ENCODE data around the gene LIME1. TPM values are rescaled to one million over a fixed set of nuclear protein-coding genes. Genes with fewer than 3 reads are reported as not detected.
"Not testable (repeated sequence)": the region's sequence is repeated elsewhere in the genome, so short reads cannot be mapped to it uniquely, and the experiment has no call there.

LIME1 gene
- total RNA-seq, 4 donors from 2014 or later, result 12.2 to 36.5 (median 16.9) TPM

- Histone ChIP-seq H3K36me3 (peaks cover 63% of the 10 kb centered on the region), H3K27me3 (no peaks in the 10 kb centered on the region), H3K27ac (no peak overlapping the region), H3K4me3 (no peak overlapping the region), H3K9me3 (peaks cover 19% of the 10 kb centered on the region), H3K4me1 (no peaks in the 10 kb centered on the region)
- WGBS, result 96% methylated on average over 2 of the region's 2 CpGs
- DNase-seq (ENCODE audit: low spot score in 2 of 2), result no peak
- TF ChIP-seq EP300 (IDR thresholded peaks at IDR 0.05), result no peak
- no peak for TF ChIP-seq POLR2AphosphoS5 (IDR thresholded peaks at IDR 0.05)
- no peak for TF ChIP-seq CTCF (IDR thresholded peaks at IDR 0.05)
- no peak for TF ChIP-seq POLR2A (IDR thresholded peaks at IDR 0.05)
Measured at GRCh38 chr20:63718996-63719395, 17.5 kb upstream of the LIME1 start.

GRCh38 chr20:63722967-63723622, 13.4 kb upstream of the LIME1 start:
- H3K36me3 ChIP-seq, result peaks cover 38% of the 10 kb centered on the region
- not testable (repeated sequence) for H3K27me3 ChIP-seq; H3K27ac ChIP-seq; H3K4me3 ChIP-seq; H3K4me1 ChIP-seq; DNase-seq (ENCODE audit: low spot score in 2 of 2)
- H3K9me3 ChIP-seq, result peaks cover 19% of the 10 kb centered on the region
- WGBS, result 88% methylated on average over 2 of the region's 2 CpGs

GRCh38 chr20:63730189-63730733, 6.2 kb upstream of the LIME1 start:
- not testable (repeated sequence) for H3K27ac ChIP-seq, H3K4me1 ChIP-seq

DNA sequence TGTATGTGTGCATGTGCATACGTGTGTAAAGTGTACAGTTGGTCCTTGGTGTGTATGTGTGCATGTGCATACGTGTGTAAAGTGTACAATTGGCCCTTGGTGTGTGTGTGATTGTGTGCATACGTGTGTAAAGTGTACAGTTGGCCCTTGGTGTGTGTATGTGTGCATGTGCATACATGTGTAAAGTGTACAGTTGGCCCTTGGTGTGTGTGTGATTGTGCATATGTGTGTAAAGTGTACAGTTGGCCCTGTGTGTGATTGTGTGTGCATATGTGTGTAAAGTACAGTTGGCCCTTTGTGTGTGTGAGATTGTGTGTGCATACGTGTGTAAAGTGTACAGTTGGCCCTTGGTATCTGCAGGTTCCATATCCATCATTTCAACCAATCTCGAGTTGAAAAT, 5.1 kb upstream of the LIME1 start:
- H3K27ac ChIP-seq, result no peak overlapping the region
- H3K36me3 ChIP-seq, result peaks cover 40% of the 10 kb centered on the region
- TF ChIP-seq EP300 (IDR thresholded peaks at IDR 0.05), result no peak
- no peak for TF ChIP-seq CTCF (IDR thresholded peaks at IDR 0.05)
- no peak for TF ChIP-seq POLR2A (IDR thresholded peaks at IDR 0.05)
- no peak for TF ChIP-seq POLR2AphosphoS5 (IDR thresholded peaks at IDR 0.05)
- 62% methylated on average over 5 of the region's 5 CpGs for WGBS
- no peaks in the 10 kb centered on the region for H3K9me3 ChIP-seq
- H3K27me3 ChIP-seq, result no peaks in the 10 kb centered on the region
- no peak overlapping the region for H3K4me3 ChIP-seq
- peaks cover 6% of the 10 kb centered on the region for H3K4me1 ChIP-seq
- no peak for DNase-seq (ENCODE audit: low spot score in 2 of 2)

More at GRCh38 chr20:63730189-63730733, 6.2 kb upstream of the LIME1 start:
- H3K27me3 ChIP-seq, H3K4me3 ChIP-seq, H3K9me3 ChIP-seq: not testable (repeated sequence)
- WGBS, result 91% methylated on average over 18 of the region's 18 CpGs
- peak in 1 of 2 donors; percentile 37 for DNase-seq (ENCODE audit: low spot score in 2 of 2)
- H3K36me3 ChIP-seq, result peaks cover 34% of the 10 kb centered on the region

DNA sequence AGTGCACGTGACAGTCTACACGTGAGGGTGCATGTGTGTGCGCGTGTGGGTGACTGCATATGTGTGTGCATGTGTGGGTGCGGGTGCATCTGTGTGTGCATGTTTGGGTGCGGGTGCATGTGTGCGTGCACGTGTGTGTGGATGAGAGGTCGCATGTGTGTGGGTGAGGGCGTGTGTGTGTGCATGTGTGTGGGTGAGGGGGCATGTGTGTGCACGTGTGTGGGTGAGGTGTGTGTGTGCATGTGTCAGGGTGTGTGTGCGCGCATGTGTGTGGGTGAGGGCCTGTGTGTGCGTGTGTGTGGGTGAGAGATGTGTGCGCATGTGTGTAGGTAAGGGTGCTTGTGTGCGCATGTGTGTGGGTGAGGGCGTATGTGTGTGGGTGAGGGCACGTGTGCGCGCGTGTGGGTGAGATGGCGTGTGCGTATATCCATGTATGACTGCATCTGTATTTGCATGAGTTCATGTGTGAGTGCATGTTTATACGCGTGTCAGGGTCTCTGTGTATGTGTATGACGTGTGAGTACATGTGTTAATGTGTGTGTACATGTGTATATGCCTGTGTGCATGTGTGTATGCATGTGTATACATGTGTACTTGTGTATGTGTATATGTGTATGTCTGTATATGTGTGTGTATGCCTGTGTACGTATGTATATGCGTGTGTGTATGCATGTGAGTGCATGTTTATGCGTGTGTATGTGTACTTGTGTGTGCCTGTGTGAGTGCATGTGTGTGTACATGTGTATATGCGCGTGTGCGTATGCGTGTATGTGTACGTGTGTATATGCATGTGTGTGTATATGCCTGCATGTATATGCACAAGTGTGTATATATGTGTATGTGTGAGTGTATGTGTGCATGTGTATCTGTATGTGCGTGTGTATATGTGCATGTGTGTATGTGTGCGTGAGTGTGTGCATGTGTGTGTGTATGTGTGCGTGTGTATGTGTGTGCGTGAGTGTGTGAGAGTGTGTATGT, 4.1 kb upstream of the LIME1 start:
- peaks cover 16% of the 10 kb centered on the region for H3K4me1 ChIP-seq
- H3K9me3 ChIP-seq, result no peaks in the 10 kb centered on the region
- no peaks in the 10 kb centered on the region for H3K27me3 ChIP-seq
- 87% methylated on average over 38 of the region's 38 CpGs for WGBS
- peak in 1 of 2 donors; percentile 41 for DNase-seq (ENCODE audit: low spot score in 2 of 2)
- no peak for TF ChIP-seq POLR2AphosphoS5 (IDR thresholded peaks at IDR 0.05)
- H3K27ac ChIP-seq, result no peak overlapping the region
- H3K4me3 ChIP-seq, result no peak overlapping the region
- peaks cover 40% of the 10 kb centered on the region for H3K36me3 ChIP-seq

DNA sequence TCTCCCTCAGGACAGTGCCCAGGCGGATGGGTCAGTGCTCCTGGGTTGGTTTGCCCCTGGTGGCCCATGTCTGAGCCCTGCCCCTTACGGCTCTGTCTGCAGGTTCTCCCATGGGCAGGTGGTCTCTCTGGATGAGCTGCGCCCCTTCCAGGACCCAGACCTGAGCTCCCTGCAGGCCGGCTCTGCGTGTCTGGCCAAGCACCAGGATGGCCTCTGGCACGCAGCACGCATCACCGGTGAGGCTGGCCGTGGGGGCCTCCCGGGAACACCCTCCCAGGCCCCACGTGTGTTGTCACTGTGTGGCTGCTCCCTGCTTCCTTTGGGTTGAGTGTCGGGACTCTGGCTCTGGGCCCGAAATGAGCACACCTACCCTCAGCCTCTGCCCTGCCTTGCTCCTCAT, 3.3 kb upstream of the LIME1 start:
- H3K27ac ChIP-seq, result no peak overlapping the region
- 100% methylated on average over 2 of the region's 13 CpGs for WGBS
- DNase-seq (ENCODE audit: low spot score in 2 of 2), result peak in 1 of 2 donors; percentile 49
- TF ChIP-seq POLR2A (IDR thresholded peaks at IDR 0.05), result no peak
- no peak for TF ChIP-seq CTCF (IDR thresholded peaks at IDR 0.05)
- no peak for TF ChIP-seq POLR2AphosphoS5 (IDR thresholded peaks at IDR 0.05)
- TF ChIP-seq EP300 (IDR thresholded peaks at IDR 0.05), result no peak
- H3K27me3 ChIP-seq, result no peaks in the 10 kb centered on the region
- H3K9me3 ChIP-seq, result no peaks in the 10 kb centered on the region
- no peak overlapping the region for H3K4me3 ChIP-seq
- peaks cover 40% of the 10 kb centered on the region for H3K36me3 ChIP-seq
- H3K4me1 ChIP-seq, result peaks cover 23% of the 10 kb centered on the region

All from suprapubic skin (tissue), 4 donors.